ENCODE results near the gene COBL. TPM values are rescaled to one million over a fixed set of nuclear protein-coding genes. Genes with fewer than 3 reads are reported as not detected.

Gene COBL
- polyA plus RNA-seq, 3 donors, result 19.1 to 26.0 (median 22.4) TPM

DNA sequence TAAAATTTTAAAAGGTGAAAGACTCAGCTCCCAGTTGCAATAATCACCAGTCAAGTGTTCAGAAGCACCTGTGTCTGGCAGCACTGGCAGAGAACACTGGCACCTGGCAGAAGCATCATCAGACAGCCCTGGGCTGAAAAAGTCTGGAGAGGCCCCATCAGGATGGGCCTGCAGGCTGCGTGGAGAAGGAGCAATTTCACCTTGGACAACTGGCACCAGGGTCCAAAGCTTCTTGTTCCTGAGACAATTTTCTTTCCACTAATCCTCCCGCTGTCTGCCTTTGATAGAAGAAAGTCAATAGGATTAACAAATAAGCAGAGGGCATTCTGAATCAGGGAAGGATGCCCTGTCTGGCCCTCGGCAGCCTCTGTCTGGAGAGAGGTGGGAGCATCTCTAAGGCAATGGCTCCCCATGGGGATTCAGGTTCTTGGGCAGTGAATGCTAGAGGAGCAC is 6.5 kb downstream of the COBL start:
- no peak for DNase-seq (ENCODE audit: extremely low read depth in 1 of 11, low read depth in 9 of 11, low spot score in 4 of 11)

- no peak for DNase-seq (ENCODE audit: extremely low read depth in 1 of 11, low read depth in 9 of 11, low spot score in 4 of 11)
Observed at GRCh38 chr7:51309361-51310130, 7.1 kb downstream of the COBL start.

GRCh38 chr7:51308696-51309095 is 7.9 kb downstream of the COBL start:
- DNase-seq (ENCODE audit: extremely low read depth in 1 of 11, low read depth in 9 of 11, low spot score in 4 of 11), result no peak

DNA sequence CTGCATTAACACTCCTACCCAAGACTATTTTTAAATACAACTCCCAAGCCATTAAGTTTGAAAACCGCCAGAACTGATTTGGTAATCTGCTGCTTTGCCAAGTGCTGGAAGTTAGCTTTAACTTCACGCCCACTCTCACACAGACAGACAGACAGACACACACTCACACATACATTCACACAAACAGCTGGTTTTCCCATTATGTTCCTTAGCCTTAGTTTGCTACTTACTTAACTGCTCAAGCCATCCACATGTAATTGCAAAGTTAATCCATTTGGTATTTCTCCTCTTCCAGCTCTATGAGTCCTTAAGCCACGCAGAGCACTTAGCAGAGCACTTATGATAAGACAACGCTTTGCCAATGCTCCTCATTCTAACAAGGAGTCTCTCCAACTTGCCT is 8.3 kb downstream of the COBL start:
- no peak for DNase-seq (ENCODE audit: extremely low read depth in 1 of 11, low read depth in 9 of 11, low spot score in 4 of 11)

GRCh38 chr7:51307651-51308210 is 8.9 kb downstream of the COBL start:
- DNase-seq (ENCODE audit: extremely low read depth in 1 of 11, low read depth in 9 of 11, low spot score in 4 of 11), result no peak

- no peak for DNase-seq (ENCODE audit: extremely low read depth in 1 of 11, low read depth in 9 of 11, low spot score in 4 of 11)
Observed at GRCh38 chr7:51306761-51307160, 9.8 kb downstream of the COBL start.

DNA sequence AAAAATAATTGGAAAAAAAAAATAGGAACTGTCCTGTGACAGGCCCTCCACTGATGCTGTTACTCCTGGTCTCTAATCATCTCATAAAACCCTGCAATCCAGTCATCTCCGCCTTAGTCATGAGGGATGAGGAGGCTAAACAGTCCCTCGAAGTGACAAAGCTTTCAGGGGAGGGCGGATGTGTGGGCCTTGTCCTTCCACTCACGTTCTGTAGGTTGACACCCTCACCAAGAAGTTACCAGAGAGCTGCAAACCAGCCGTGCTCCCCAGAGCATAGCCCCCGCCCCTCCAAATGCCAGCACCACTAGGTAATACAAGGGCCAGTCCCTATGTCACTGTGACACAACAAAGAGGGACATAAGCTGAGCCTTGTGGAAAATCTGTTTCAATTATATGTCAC is 11.9 kb downstream of the COBL start:
- DNase-seq (ENCODE audit: extremely low read depth in 1 of 11, low read depth in 9 of 11, low spot score in 4 of 11), result no peak

- no peak for DNase-seq (ENCODE audit: extremely low read depth in 1 of 11, low read depth in 9 of 11, low spot score in 4 of 11)
Observed at GRCh38 chr7:51303142-51303525, 13.5 kb downstream of the COBL start.

DNA sequence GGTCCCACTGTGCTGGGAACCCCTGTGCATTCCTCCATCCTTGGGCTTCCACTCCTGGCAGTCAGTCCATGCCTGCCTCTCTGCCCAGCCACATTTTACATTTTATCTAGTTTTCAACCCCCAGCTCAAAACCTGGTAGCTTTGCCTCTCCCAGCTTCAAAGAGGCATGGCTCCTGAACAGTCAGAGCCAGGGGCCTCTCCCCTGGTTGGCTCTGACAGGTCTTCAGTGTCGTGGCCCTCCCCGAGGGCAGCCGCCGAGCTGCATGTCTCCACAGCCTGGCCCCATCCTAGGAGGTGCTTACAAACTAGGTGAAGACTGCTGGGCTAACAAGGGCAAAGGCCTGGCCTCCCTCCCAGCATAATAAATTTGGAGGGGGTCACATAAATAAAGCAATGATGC is 14.8 kb downstream of the COBL start:
- DNase-seq (ENCODE audit: extremely low read depth in 1 of 11, low read depth in 9 of 11, low spot score in 4 of 11), result no peak

DNA sequence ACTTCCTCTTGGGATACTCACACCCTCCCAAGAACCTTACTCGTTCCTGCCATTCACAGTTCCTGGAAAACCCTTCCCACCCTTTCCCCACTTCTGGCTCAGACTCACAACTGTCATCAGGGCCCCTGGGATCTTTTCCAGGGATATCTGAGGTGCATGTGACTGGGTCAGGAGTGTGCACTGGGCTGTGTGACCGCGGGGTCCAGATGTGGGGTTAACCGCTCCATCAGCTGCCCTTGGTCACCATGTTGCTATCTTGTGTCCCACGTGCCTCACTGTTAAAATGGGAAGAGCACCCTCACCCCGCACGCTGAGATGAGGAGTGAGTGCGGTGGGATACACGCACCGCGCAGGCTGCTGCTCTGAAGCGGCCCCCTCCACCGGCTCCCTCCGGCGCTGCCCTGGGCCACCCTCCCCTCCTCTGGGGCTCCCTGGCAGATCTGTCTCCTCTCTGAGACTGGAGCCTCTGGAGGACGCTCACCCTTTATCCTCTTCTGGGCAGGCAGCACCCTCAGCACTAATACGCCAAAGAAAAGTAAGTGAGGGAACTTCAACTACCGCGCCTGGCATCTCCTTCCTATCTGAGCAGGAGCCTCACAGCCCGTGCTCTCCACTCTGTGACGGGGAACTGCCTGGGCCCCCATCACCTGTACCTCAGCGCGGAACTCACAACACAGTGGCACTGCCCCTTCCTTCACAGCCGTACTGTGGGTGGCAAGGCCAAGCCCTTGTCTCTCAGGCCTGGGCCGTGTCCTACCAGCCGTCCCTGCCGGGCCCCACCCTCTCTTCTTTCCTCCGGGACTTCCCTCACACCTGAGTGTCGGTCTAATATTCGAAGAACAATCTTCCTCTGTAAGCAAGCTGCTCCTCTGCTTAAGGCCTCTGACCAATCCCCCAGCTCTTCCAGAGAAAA is 15.6 kb downstream of the COBL start:
- DNase-seq (ENCODE audit: extremely low read depth in 1 of 11, low read depth in 9 of 11, low spot score in 4 of 11), result no peak

- no peak for DNase-seq (ENCODE audit: extremely low read depth in 1 of 11, low read depth in 9 of 11, low spot score in 4 of 11)
Observed at GRCh38 chr7:51299391-51300133, 17.0 kb downstream of the COBL start.

DNA sequence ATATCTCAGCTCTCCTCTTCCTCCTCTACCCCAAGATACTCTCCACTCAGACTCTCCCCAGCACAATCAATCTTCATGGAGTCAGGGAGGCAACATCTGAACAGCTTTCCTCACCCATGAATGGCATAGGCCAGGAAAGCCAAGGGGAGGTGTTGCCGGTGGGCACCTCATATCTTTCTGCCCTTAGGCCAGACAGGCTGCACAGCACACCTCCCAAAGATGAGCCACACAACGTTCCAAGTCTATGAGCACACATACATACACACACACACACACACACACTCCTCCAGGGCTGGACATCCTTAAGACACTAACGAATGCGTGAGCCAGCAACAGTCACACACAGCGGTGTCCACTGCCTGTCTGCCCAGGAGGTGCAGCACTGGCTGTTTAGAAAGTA is 17.7 kb downstream of the COBL start:
- no peak for DNase-seq (ENCODE audit: extremely low read depth in 1 of 11, low read depth in 9 of 11, low spot score in 4 of 11)

DNA sequence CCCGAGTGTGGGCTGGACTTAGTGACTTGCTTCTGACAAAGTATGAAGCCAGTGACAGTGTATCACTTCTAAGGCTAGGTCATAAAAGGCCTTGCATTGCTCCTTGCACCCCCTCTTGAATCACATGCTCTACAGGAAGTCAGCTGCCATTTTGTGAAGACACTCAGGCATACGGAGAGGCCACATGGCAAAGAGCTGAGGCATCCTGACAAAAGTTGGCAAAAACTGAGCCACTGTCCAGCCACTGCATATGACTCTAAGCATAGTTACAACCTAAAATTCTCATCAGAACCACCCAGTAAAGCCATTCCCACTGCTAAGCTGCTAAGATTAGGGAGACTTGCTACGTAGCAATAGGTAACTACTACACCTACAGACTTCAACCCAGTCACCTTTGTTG is 18.6 kb downstream of the COBL start:
- no peak for DNase-seq (ENCODE audit: extremely low read depth in 1 of 11, low read depth in 9 of 11, low spot score in 4 of 11)

- DNase-seq (ENCODE audit: extremely low read depth in 1 of 11, low read depth in 9 of 11, low spot score in 4 of 11), result no peak
Observed at GRCh38 chr7:51295440-51296245, 21.0 kb downstream of the COBL start.

GRCh38 chr7:51292596-51292995 is 24.0 kb downstream of the COBL start:
- DNase-seq (ENCODE audit: extremely low read depth in 1 of 11, low read depth in 9 of 11, low spot score in 4 of 11), result no peak

DNA sequence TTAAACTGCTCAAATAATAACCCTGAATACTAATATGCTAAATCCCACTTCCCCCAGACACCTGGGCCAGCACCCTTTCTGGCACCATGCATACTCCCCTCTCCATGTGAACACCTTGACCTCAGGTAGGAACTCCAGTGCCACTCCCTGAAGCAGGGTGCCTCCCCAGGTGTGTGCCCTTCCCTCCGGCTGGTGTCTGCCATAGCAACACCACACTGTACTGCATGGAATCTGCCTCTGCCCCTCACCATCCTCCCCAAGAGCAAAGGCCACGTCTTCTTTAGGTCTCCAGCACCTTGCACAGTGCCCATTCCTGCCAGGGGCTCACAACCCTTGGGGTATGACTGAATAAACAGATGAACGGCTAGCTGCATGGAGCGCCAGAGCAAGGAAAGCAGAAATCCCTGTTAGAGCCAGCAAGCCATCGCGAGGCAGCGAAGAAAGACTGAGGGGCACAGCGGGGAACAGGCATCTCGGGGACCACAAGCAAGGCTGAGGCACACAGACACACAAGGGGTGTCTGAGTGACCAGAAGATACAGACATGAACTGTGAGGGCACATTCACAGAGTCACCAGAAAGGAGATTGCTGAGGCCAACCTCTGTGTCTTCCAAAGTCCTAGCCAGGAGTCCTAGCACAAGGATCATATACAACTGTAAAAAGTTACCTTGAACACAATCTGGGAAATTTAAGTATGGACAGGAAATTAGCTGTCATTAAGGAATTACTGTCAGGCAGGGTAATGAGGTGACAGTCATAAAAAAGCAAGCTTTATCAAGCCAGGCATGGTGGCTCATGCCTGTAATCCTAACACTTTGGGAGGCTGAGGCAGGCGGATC is 25.7 kb downstream of the COBL start:
- no peak for DNase-seq (ENCODE audit: extremely low read depth in 1 of 11, low read depth in 9 of 11, low spot score in 4 of 11)

DNA sequence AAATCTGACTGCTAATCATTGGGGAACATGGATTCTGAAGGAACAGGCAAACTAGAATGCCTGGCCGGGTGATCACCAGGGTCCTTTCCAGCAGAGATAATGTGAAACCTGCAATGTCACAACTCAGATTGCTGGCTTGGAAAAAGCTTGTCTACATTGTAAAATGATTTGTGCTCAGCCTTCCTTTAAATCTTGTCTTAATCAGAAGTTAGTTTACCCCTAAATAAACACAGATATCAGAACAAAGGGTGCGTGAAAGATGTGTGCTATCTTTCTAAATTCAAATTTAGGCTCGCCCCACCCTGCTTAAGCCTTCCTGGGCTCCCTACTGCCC is 26.3 kb downstream of the COBL start:
- DNase-seq (ENCODE audit: extremely low read depth in 1 of 11, low read depth in 9 of 11, low spot score in 4 of 11), result no peak
